ENCODE measurements around the gene DNAJC21. TPM values are rescaled to one million over a fixed set of nuclear protein-coding genes. Genes with fewer than 3 reads are reported as not detected.
A peak's percentile ranks its signal among the peaks of the same experiment; 100 is the strongest.

DNAJC21 gene
- total RNA-seq (2011; cell fraction: chromatin; rRNA removed; ENCODE audit: low replicate concordance) = 39.8 and 116 TPM in 2 replicates
- total RNA-seq (2011; cell fraction: nucleolus; rRNA removed) = 17.7 and 25.3 TPM in 2 replicates
- 46.5 and 68.7 TPM in 2 replicates for total RNA-seq (2011; cell fraction: nucleoplasm; rRNA removed)
- 77.5 and 83.3 TPM in 2 replicates for total RNA-seq (2014; rRNA removed)
- 104 and 118 TPM in 2 replicates for total RNA-seq (2014; rRNA removed; fragmentation: Illumina TruSeq; extraction: Trizol)
- total RNA-seq (2015; rRNA removed; fragmentation: Illumina TruSeq; extraction: Trizol) = 98.0 and 102 TPM in 2 replicates
- total RNA-seq (2021) = 66.3 and 70.7 TPM in 2 replicates
- 32.2 and 58.5 TPM in 2 replicates for polyA plus RNA-seq (2011; rRNA removed)
- 7.0 and 12.1 TPM in 2 replicates for polyA plus RNA-seq (2011; cell fraction: cytosol; rRNA removed)
- 19.7 and 23.1 TPM in 2 replicates for polyA plus RNA-seq (2011; cell fraction: nucleus; rRNA removed)
- 51.5 and 71.1 TPM in 2 replicates for polyA plus RNA-seq (2012)
- polyA plus RNA-seq (2014; fragmentation: Illumina TruSeq; extraction: Trizol) = 86.5 and 105 TPM in 2 replicates
- 10 to 100 TPM; 26.6 to 29.7 TPM for polyA plus RNA-seq (2014; fragmentation: Nextera tagmentation; extraction: Ambion mirVana)
- 54.9 and 63.9 TPM in 2 replicates for polyA plus RNA-seq (2014; rRNA removed)
- 80.9 and 97.2 TPM in 2 replicates for polyA minus RNA-seq (2011; rRNA and poly(A)+ RNA removed)
- polyA minus RNA-seq (2011; cell fraction: cytosol; rRNA and poly(A)+ RNA removed) = 25.2 and 31.1 TPM in 2 replicates
- polyA minus RNA-seq (2011; cell fraction: nucleus; rRNA and poly(A)+ RNA removed) = 20.7 and 45.9 TPM in 2 replicates
- percentile 92 among the genes with signal in this experiment for Bru-seq, nascent RNA
- BruChase-seq, experiment 1, labeled RNA remaining after a 2-hour chase = percentile 94 among the genes with signal in this experiment
- percentile 94 among the genes with signal in this experiment for BruChase-seq, experiment 2, labeled RNA remaining after a 6-hour chase
- long read RNA-seq, experiment 1, full-length matches to known transcripts = 246 of 353 reads
- long read RNA-seq, experiment 1, partial matches to known transcripts = 48 of 353 reads
- long read RNA-seq, experiment 1, other reads (novel, unspliced or antisense) = 59 of 353 reads
- long read RNA-seq, experiment 2, full-length matches to known transcripts = 19 of 68 reads
- long read RNA-seq, experiment 2, partial matches to known transcripts = 40 of 68 reads
- long read RNA-seq, experiment 2, other reads (novel, unspliced or antisense) = 9 of 68 reads
- long read RNA-seq, experiment 3, partial matches to known transcripts = 9 of 9 reads
- long read RNA-seq, experiment 3, other reads (novel, unspliced or antisense) = 0 of 9 reads

DNA sequence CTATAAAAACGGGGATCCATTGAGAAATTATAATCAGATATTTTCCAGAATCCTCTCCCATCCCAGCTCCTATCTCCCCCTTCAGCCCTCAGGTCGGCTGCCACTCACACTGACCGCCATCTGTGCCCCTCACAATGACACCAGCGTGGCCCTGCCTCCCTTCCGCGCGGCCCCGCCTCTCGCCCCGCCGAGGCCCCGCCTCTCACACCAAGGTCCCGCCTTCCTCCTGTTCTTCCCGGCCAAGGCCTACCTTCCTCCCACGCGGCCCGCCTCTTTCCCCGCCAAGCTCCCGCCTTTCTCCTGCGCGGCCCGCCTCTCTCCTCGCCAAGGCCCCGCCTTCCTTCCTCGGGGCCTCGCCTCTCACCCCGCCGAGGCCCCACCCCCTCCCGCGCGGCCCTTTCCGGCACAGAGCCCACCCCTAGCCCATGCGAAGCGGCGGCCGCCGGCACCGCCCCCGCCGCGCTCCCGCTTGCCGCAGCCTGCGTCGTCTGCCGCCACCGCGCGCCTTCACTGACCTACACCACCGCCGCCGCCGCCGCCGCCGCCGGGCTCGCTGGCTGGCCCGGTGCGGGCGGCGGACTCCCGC lies at the start of gene DNAJC21:
Gene DNAJC21 (plus strand): TSS at position 426 of the 586 bp plus-strand sequence. CDS start 261 bp downstream, outside the sequence.
- Histone ChIP-seq H3K79me2 (ENCODE audit: control insufficient read depth, insufficient read depth, low read length) (peaks cover 75% of the 10 kb centered on the region), H3K9me3 (replicated peaks; ENCODE audit: control insufficient read depth, insufficient read depth, low read depth, low read length) (no peaks in the 10 kb centered on the region), H4K20me1 (replicated peaks; ENCODE audit: control insufficient read depth, insufficient read depth, low read length) (no peaks in the 10 kb centered on the region), H3K4me2 (ENCODE audit: insufficient read depth, low read length) (peak within 1 kb of the TSS; percentile 94), H2AFZ (ENCODE audit: low read depth, low read length) (peak within 1 kb of the TSS; percentile 82), H3K27me3 (ENCODE audit: control insufficient read depth in 2 of 2, insufficient read depth in 2 of 2, low read length in 2 of 2) (no peaks in the 10 kb centered on the region), H3K4me1 (replicated peaks in 1 of 2; ENCODE audit: control insufficient read depth in 2 of 2, insufficient read depth in 2 of 2, low read length in 2 of 2) (peaks cover 11 to 24% of the 10 kb centered on the region in 2 experiments), H3K9ac (ENCODE audit: insufficient read depth in 1 of 2, low read depth in 2 of 2, low read length in 2 of 2) (peak within 1 kb of the TSS; percentile 76 to 97), H3K36me3 (ENCODE audit: control insufficient read depth, insufficient read depth, low read length) (peaks cover 62% of the 10 kb centered on the region), H3K4me3 (peak within 1 kb of the TSS; percentile 84), H3K27ac (ENCODE audit: extremely low read depth, low read depth, low read length) (peak within 1 kb of the TSS; percentile 85), H3K9me1 (ENCODE audit: control insufficient read depth, insufficient read depth, low read length) (no peaks in the 10 kb centered on the region)
- peak; percentile 95 for ATAC-seq
- intact Hi-C loops (cut with micrococcal nuclease) (loop anchor here (1.0 kb wide), 1 partner anchor 14 kb away; the partner anchor contains the start of genes BRIX1 and RAD1), in situ Hi-C loops (cut with MboI) (no loop called here)
- BruUV-seq (replicated peaks) = no TSS peak
- POLR2A ChIA-PET = interaction anchor here (0.5 to 3.7 kb wide), 19 partner anchors 11 to 1928 kb away, joined by 3 to 67 read pairs (median 3); partner anchors contain the start of genes BRIX1 and RAD1
- peak; percentile 78 for FAIRE-seq
- CTCF ChIA-PET (ENCODE audit: low intra/inter-chr PET ratio) = no interaction called here
- peak; percentile 97 to 99 (median 98) for DNase-seq (ENCODE audit: extremely low read depth in 1 of 4, low spot score in 3 of 4)
- WGBS (ENCODE audit: insufficient coverage, low coverage, missing lambda C conversion rate) = under 1% methylated on average over 31 of the region's 63 CpGs
- TF ChIP-seq, protein P1, sequence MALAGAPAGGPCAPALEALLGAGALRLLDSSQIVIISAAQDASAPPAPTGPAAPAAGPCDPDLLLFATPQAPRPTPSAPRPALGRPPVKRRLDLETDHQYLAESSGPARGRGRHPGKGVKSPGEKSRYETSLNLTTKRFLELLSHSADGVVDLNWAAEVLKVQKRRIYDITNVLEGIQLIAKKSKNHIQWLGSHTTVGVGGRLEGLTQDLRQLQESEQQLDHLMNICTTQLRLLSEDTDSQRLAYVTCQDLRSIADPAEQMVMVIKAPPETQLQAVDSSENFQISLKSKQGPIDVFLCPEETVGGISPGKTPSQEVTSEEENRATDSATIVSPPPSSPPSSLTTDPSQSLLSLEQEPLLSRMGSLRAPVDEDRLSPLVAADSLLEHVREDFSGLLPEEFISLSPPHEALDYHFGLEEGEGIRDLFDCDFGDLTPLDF (CRISPR knock-in tag; IDR thresholded peaks at IDR 0.05) = peak; percentile 81
- TF ChIP-seq, protein P2, sequence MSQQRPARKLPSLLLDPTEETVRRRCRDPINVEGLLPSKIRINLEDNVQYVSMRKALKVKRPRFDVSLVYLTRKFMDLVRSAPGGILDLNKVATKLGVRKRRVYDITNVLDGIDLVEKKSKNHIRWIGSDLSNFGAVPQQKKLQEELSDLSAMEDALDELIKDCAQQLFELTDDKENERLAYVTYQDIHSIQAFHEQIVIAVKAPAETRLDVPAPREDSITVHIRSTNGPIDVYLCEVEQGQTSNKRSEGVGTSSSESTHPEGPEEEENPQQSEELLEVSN (IDR thresholded peaks at IDR 0.05; ENCODE audit: borderline replicate concordance in 1 of 2, extremely low read depth in 1 of 2, insufficient read depth in 1 of 2, insufficient read length in 1 of 2, low read depth in 1 of 2, low read length in 1 of 2, poor library complexity in 1 of 2, severe bottlenecking in 1 of 2) = peak in 1 of 2 experiments; percentile 55
- TF ChIP-seq, protein P3, sequence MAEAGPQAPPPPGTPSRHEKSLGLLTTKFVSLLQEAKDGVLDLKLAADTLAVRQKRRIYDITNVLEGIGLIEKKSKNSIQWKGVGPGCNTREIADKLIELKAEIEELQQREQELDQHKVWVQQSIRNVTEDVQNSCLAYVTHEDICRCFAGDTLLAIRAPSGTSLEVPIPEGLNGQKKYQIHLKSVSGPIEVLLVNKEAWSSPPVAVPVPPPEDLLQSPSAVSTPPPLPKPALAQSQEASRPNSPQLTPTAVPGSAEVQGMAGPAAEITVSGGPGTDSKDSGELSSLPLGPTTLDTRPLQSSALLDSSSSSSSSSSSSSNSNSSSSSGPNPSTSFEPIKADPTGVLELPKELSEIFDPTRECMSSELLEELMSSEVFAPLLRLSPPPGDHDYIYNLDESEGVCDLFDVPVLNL (CRISPR knock-in tag; IDR thresholded peaks at IDR 0.05; ENCODE audit: low read depth) = peak; percentile 72; the same call in 1 of the 2 replicates
- TF ChIP-seq CCNT2 (IDR thresholded peaks at IDR 0.05; ENCODE audit: borderline replicate concordance, extremely low read depth, insufficient read length, low read depth, low read length) (peak; percentile 54), RB1 (IDR thresholded peaks at IDR 0.05; ENCODE audit: low read depth) (peak; percentile 52; the same call in 1 of the 2 replicates), KDM5B (IDR thresholded peaks at IDR 0.05; ENCODE audit: insufficient replicate concordance, low read depth, low read length) (peak; percentile 3), CXXC5 (CRISPR knock-in tag; IDR thresholded peaks at IDR 0.05) (peak; percentile 86), ATF7 (IDR thresholded peaks at IDR 0.05) (peak; percentile 62)
- TF ChIP-seq, protein P4, sequence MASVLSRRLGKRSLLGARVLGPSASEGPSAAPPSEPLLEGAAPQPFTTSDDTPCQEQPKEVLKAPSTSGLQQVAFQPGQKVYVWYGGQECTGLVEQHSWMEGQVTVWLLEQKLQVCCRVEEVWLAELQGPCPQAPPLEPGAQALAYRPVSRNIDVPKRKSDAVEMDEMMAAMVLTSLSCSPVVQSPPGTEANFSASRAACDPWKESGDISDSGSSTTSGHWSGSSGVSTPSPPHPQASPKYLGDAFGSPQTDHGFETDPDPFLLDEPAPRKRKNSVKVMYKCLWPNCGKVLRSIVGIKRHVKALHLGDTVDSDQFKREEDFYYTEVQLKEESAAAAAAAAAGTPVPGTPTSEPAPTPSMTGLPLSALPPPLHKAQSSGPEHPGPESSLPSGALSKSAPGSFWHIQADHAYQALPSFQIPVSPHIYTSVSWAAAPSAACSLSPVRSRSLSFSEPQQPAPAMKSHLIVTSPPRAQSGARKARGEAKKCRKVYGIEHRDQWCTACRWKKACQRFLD (CRISPR knock-in tag; IDR thresholded peaks at IDR 0.05) = 0 out of 2 replicates have a peak, but pooled peaks have one; percentile 52
